Liver (tissue), 3 donors: ENCODE measurements around the gene SESN1.

Source experiments
- CTCF ChIP-seq: fragments of 150-350 bp; IDR thresholded peaks from 2 replicates; pipeline ENCODE4 v1.5.1; 2017; ENCODE audit warnings: improper control_type of control experiment, low read depth, low read length; ENCODE audit not compliant: missing input control
- JUND ChIP-seq, 2 donors: IDR thresholded peaks; 2 replicates each; pipeline ENCODE4 v1.6.1; 2016; ENCODE audit warnings: antibody characterized with exemption in 2 of 2
- MAX ChIP-seq: IDR thresholded peaks from 2 replicates; pipeline ENCODE4 v1.6.1; 2016; ENCODE audit warnings: antibody characterized with exemption
- TAF1 ChIP-seq: conservative IDR thresholded peaks from 2 replicates; pipeline ENCODE4 v1.6.1; 2016; ENCODE audit warnings: antibody characterized with exemption, mild to moderate bottlenecking
- YY1 ChIP-seq: IDR thresholded peaks from 2 replicates; pipeline ENCODE4 v1.6.1; 2016; ENCODE audit warnings: antibody characterized with exemption, mild to moderate bottlenecking
- donor health status: healthy.
- donor health status: healthy.

- TF ChIP-seq CTCF (no peak), MAX (no peak), TAF1 (peak; percentile 7), JUND (IDR thresholded peaks at IDR 0.05) (no peak), YY1 (no peak)
These were observed 92.5 kb downstream of the SESN1 start for GRCh38 chr6:109002051-109002697.
